ENCODE data around the gene CSNK1A1.

- TF ChIP-seq PBX3 (IDR thresholded peaks at IDR 0.05) (no peak), JUND (IDR thresholded peaks at IDR 0.05) (no peak), CTCF (IDR thresholded peaks at IDR 0.05) (no peak), SMC3 (IDR thresholded peaks at IDR 0.05; ENCODE audit: low read depth, low read length) (no peak)
Measured at GRCh38 chr5:149459891-149460290, 91.3 kb downstream of the CSNK1A1 start.

Measured in SK-N-SH (cell line).